ENCODE measurements around the gene CFB.

DNA sequence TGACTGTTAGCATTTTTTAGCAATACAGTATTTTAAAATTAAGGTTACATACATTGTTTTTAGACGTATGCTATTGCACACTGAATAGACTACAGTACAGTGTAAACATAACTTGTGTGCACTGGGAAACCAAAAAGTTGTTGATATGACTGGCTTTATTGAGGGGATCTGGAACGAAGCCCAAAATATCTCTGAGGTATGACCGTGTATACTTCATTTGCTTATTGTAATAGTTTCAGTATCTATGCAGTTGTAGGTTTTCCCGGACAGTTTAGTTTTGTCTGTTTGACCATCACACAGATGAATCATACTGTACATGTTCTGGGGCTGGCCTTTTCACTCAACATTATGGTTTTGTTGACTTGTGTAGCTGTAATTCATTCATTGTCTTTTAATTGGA is 37.1 kb upstream of the CFB start:
- TF ChIP-seq EGR1 (conservative IDR thresholded peaks at IDR 0.05) (no peak), YY1 (IDR thresholded peaks at IDR 0.05; ENCODE audit: borderline replicate concordance in 1 of 3, control insufficient read depth in 1 of 3, extremely low read depth in 1 of 3, insufficient read depth in 3 of 3, insufficient read length in 1 of 3, insufficient replicate concordance in 2 of 3, low read depth in 1 of 3, low read length in 2 of 3) (no peak), ATF1 (CRISPR knock-in tag; IDR thresholded peaks at IDR 0.05) (no peak), ATF1 (tag; IDR thresholded peaks at IDR 0.05) (no peak), NR2C2 (CRISPR knock-in tag; IDR thresholded peaks at IDR 0.05) (no peak), NR2C2 (tag; IDR thresholded peaks at IDR 0.05) (no peak)
- TF ChIP-seq, protein P1, sequence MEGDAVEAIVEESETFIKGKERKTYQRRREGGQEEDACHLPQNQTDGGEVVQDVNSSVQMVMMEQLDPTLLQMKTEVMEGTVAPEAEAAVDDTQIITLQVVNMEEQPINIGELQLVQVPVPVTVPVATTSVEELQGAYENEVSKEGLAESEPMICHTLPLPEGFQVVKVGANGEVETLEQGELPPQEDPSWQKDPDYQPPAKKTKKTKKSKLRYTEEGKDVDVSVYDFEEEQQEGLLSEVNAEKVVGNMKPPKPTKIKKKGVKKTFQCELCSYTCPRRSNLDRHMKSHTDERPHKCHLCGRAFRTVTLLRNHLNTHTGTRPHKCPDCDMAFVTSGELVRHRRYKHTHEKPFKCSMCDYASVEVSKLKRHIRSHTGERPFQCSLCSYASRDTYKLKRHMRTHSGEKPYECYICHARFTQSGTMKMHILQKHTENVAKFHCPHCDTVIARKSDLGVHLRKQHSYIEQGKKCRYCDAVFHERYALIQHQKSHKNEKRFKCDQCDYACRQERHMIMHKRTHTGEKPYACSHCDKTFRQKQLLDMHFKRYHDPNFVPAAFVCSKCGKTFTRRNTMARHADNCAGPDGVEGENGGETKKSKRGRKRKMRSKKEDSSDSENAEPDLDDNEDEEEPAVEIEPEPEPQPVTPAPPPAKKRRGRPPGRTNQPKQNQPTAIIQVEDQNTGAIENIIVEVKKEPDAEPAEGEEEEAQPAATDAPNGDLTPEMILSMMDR (IDR thresholded peaks at IDR 0.05 in 2 of 3, conservative IDR thresholded peaks at IDR 0.05 in 1 of 3; ENCODE audit: insufficient read depth in 2 of 3, low read depth in 1 of 3, low read length in 3 of 3): no peak
